ENCODE measurements around the gene EFHC1. TPM values are rescaled to one million over a fixed set of nuclear protein-coding genes. Genes with fewer than 3 reads are reported as not detected.
A peak's percentile ranks its signal among the peaks of the same experiment; 100 is the strongest.

EFHC1 gene
- total and polyA plus RNA-seq, 12 donors = 3.3 to 14.3 (median 5.8) TPM

- H3K4me3 ChIP-seq = no peak overlapping the region
- H3K27ac ChIP-seq = peak overlapping the region in 1 of 10 donors; percentile 39
- no peak for DNase-seq
- H3K36me3 ChIP-seq = no peaks in the 10 kb centered on the region
- ATAC-seq = no peak
- H3K4me1 ChIP-seq = peaks cover 28 to 86% (median 72%) of the 10 kb centered on the region in 9 donors
- no peak for TF ChIP-seq CTCF (IDR thresholded peaks at IDR 0.05)
- no peaks in the 10 kb centered on the region for H3K9me3 ChIP-seq
- 53 to 70% methylated on average over 6 of the region's 6 CpGs for WGBS, 2 donors
- intact Hi-C loops (cut with DNase I) = loop anchor here in 1 of 10 donors (2.0 kb wide), 1 partner anchor 51 kb away; no protein-coding TSS in a partner anchor
- H3K27me3 ChIP-seq = no peaks in the 10 kb centered on the region
Observed at GRCh38 chr6:52550014-52550575, 130.0 kb downstream of the EFHC1 start.

DNA sequence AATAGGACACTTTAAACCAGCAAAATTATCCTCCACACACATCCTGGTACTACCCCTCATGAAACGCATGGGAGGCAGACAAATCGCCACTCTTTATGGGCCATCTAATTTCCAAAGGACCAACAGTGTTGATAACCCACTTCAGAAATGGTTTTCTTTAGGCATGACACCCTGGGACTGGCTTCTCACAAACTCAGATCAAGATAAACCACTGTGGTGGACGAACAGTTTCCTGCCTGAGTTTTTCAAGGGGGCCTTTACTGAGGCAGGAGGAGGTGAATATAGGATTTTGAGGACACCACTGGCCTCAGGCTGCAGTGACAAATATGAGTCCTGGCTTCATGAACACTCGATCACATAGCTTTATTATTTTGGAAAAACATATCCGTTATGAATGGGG, 130.7 kb downstream of the EFHC1 start:
- no peak for DNase-seq
- no peak overlapping the region for H3K4me3 ChIP-seq
- 64 to 72% methylated on average over 5 of the region's 5 CpGs for whole genome bisulfite sequencing, 2 donors
- intact Hi-C loops (cut with DNase I) = loop anchor here in 1 of 10 donors (2.0 kb wide), 1 partner anchor 52 kb away; no protein-coding TSS in a partner anchor
- no peak for TF ChIP-seq CTCF (IDR thresholded peaks at IDR 0.05)
- no peaks in the 10 kb centered on the region for H3K27me3 ChIP-seq
- H3K4me1 ChIP-seq = peaks cover 26 to 84% (median 69%) of the 10 kb centered on the region in 9 donors
- no peaks in the 10 kb centered on the region for H3K9me3 ChIP-seq
- no peaks in the 10 kb centered on the region for H3K36me3 ChIP-seq
- peak overlapping the region in 5 of 10 donors; percentile 47 to 81 (median 71) for H3K27ac ChIP-seq
- no peak for ATAC-seq

GRCh38 chr6:52551483-52552277, 131.5 kb downstream of the EFHC1 start:
- TF ChIP-seq CTCF (IDR thresholded peaks at IDR 0.05) = no peak
- intact Hi-C loops (cut with DNase I) = loop anchor here in 1 of 10 donors (2.0 kb wide), 1 partner anchor 53 kb away; no protein-coding TSS in a partner anchor
- DNase-seq (peak; percentile 54 to 69), ATAC-seq (peak; percentile 83 to 93 (median 90))
- Histone ChIP-seq H3K36me3 (no peaks in the 10 kb centered on the region), H3K4me1 (peaks cover 23 to 78% (median 65%) of the 10 kb centered on the region in 9 donors), H3K27ac (peak overlapping the region in 9 of 10 donors; percentile 37 to 81 (median 56)), H3K4me3 (peak overlapping the region in 5 of 10 donors; percentile 4 to 14 (median 6)), H3K9me3 (no peaks in the 10 kb centered on the region), H3K27me3 (no peaks in the 10 kb centered on the region)
- 26 to 35% methylated on average over 13 of the region's 13 CpGs for WGBS, 2 donors

DNA sequence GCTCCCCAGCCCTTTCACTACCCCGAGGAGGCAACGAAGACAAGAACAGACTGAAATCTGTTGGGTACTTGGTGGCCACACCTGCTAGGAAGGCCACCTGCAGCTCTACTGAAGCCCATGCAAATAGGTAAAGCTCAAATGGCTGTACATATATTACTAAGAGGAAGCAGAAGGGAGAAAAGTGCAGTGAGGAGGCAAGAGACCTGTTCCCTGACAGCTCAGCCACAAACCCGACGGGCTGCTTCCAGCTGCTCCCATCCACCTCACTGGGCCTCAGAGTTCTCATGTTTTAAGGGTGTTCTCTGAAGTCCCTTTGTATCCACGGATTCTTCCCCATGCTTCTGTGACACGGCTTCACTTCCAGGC, 132.1 kb downstream of the EFHC1 start:
- no peak for TF ChIP-seq CTCF (IDR thresholded peaks at IDR 0.05)
- DNase-seq = no peak
- intact Hi-C loops (cut with DNase I) = no loop called here
- Histone ChIP-seq H3K27ac (peak overlapping the region in 9 of 10 donors; percentile 37 to 81 (median 56)), H3K36me3 (no peaks in the 10 kb centered on the region), H3K4me1 (peaks cover 19 to 76% (median 63%) of the 10 kb centered on the region in 9 donors), H3K4me3 (peak overlapping the region in 4 of 10 donors; percentile 6 to 14 (median 8)), H3K9me3 (no peaks in the 10 kb centered on the region), H3K27me3 (no peaks in the 10 kb centered on the region)
- peak in 4 of 8 donors; percentile 7 to 22 (median 16) for ATAC-seq
- WGBS, 2 donors = 29 to 45% methylated on average over 6 of the region's 6 CpGs
